GM08714 (cell line): ENCODE data around the gene MRPS6.

Experiments used
- H3K4me3 ChIP-seq: fragments of 200-500 bp; sonication (Bioruptor generic); 2 replicates; pipeline ENCODE4 v1.5.1; 2014; ENCODE audit warnings: mild to moderate bottlenecking, low read length, inconsistent platforms
- ZNF274 ChIP-seq: IDR thresholded peaks from 2 replicates; pipeline ENCODE4 v1.6.1; 2012; ENCODE audit warnings: mild to moderate bottlenecking, low read depth, low read length

Gene MRPS6

GRCh38 chr21:34105947-34106541, 32.7 kb downstream of the MRPS6 start:
- TF ChIP-seq ZNF274 = no peak
- H3K4me3 ChIP-seq = no peak overlapping the region

- TF ChIP-seq ZNF274 = no peak
Observed at GRCh38 chr21:34107606-34108005, 34.2 kb downstream of the MRPS6 start.

GRCh38 chr21:34109075-34109474, 35.7 kb downstream of the MRPS6 start:
- no peak overlapping the region for H3K4me3 ChIP-seq
- TF ChIP-seq ZNF274 = no peak

More at GRCh38 chr21:34107606-34108005, 34.2 kb downstream of the MRPS6 start:
- no peak overlapping the region for H3K4me3 ChIP-seq

DNA sequence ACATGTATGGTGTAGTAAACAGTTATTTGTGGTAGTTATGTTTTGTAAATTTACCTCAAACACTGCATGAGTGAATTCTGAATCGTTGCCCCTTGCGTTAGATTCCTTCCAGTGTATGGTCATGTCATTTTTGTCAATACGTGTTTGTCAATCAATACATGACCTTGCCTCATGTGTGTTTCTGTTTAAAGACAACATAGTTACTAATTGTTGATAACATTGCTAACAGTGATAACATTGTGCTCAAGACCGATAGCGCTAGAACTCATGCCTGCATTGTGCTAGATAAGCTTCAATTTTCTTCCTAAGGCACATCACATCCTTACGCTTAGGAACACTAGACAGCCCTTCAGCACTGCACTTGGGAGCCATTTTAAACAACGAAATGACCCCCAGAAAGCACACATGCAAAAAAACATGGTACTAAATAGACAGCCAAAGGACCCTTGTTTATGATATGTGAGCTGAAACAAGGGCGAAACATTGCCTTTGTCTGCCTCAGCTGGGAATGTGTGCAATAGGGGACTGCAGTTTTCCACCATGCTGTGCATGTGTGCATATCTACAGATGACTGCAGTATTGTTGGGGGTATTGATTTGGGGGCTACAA, 37.3 kb downstream of the MRPS6 start:
- no peak for TF ChIP-seq ZNF274
- no peak overlapping the region for H3K4me3 ChIP-seq

DNA sequence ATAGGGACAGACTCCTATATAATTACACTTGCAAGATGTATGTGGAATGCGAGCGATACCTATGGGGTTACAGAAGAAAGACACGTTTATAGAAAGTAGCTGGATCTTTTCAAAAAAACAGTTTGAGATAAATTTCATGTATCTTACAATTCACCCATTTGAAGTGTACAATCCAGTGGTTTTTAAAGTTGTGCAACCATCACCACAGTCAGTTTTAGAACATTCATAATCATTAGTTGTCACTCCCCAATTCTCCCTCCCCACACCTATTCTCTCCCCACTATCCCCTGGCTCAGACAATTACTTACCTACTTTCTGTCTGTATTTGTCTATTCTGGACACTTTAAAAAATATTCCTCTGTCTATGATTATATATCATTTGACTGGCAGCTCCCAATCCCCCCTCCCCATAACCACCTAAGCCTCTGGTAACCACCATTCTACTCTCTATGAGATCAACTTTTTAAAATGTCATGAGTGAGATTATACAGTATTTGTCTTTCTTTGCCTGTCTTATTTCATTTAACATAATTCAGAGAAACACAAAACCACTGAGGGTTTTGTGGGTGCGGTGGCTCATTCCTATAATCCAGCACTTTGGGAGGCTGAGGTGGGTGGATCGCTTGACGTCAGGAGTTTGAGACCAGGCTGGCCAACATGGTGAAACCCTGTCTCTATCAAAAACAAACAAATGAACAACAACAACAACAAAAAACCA, 39.1 kb downstream of the MRPS6 start:
- no peak for TF ChIP-seq ZNF274
- H3K4me3 ChIP-seq = no peak overlapping the region

DNA sequence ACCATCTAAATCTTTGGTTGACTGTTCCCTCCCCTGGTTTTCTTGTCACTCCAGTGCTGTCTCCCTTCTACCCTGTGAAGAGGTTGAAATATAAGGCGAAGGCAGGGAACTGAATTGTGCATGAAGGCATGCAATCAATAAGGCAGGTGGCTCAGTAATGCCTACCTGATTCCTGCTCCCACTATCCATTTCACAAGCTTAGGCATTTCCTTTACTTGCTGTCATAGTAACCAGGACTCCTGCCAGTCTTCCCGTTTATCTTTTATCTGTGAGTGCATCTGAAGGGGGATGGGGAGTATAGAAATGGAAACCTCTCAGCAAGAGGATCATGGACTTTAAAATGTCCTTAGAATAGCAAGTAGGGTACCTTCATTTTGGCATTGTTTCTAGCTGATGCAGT, 40.5 kb downstream of the MRPS6 start:
- TF ChIP-seq ZNF274 = no peak
- H3K4me3 ChIP-seq = no peak overlapping the region

- no peak for TF ChIP-seq ZNF274
- no peak overlapping the region for H3K4me3 ChIP-seq
Observed at GRCh38 chr21:34115160-34115559, 41.8 kb downstream of the MRPS6 start.

DNA sequence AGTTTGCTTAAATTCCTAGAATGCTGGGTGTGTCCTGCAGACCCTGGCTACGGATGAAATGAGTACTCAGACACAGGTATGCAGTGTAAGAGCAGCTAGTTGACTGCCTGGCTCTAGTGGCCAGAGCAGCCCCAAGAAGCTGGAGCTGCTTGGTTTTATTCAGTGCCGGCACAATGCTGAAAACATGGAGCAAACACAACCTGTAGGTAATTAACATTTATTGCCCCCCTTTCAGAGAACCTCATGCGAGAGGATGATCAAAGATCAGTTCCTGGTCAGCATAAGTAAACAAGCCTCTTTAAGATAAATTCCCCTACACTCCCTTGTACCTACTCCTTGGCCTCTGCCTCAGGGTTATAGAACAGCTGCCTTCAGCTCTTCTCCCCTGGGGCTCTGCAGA, 43.2 kb downstream of the MRPS6 start:
- no peak for TF ChIP-seq ZNF274
- H3K4me3 ChIP-seq = no peak overlapping the region

- no peak for TF ChIP-seq ZNF274
- no peak overlapping the region for H3K4me3 ChIP-seq
Observed at GRCh38 chr21:34120867-34121266, 47.5 kb downstream of the MRPS6 start.

- TF ChIP-seq ZNF274 = no peak
- H3K4me3 ChIP-seq = no peak overlapping the region
Observed at GRCh38 chr21:34122047-34122446, 48.7 kb downstream of the MRPS6 start.

- TF ChIP-seq ZNF274 = no peak
- H3K4me3 ChIP-seq = no peak overlapping the region
Observed at GRCh38 chr21:34123609-34124008, 50.2 kb downstream of the MRPS6 start.

DNA sequence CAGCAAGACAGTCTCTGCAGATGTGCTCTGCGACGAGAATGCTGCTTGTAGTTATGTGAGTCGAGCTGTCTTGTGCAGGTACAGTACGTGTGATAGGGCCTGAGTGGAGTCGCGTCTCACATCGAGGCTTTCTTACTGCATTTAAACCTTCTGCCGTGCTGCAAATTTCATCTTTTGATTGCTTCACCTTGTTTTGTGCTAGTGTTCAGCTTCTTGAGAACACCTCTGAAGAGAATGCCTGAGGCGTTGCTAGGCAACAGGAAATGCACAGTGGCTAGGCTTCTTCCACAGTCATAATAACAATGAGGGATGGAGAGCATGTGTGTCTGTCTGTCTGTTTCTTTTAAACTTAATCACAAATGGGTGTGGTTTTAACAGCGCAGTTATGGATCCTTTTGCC, 52.9 kb downstream of the MRPS6 start:
- H3K4me3 ChIP-seq = no peak overlapping the region
- TF ChIP-seq ZNF274 = no peak

GRCh38 chr21:34126691-34127090, 53.3 kb downstream of the MRPS6 start:
- TF ChIP-seq ZNF274 = no peak
- H3K4me3 ChIP-seq = no peak overlapping the region

DNA sequence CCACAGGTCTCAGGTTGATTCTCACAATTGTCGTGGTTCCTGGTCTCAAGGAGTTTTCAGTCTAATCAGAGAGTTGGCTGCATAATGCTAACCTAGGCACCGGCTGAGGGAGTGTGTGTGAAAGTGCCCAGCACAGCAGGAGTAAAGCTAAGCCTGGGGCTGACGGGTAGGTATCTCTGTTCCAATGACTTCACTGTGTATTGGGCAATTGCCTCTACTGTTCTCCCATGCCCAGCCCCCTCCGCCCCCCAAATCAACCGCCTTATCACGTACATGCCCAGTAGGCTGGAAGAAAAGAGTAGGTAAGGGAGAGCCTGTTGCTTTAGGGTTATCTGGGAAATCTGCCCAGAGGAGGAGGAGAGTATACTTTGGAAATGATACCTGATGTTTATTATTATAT, 54.7 kb downstream of the MRPS6 start:
- TF ChIP-seq ZNF274 = no peak

GRCh38 chr21:34128674-34129038, 55.3 kb downstream of the MRPS6 start:
- no peak for TF ChIP-seq ZNF274
- H3K4me3 ChIP-seq = no peak overlapping the region

More for the DNA sequence above, 54.7 kb downstream of the MRPS6 start:
- no peak overlapping the region for H3K4me3 ChIP-seq
